Erythroblast (primary cell): ENCODE results near the gene IL16.

Experiments used
- GATA1 ChIP-seq: IDR thresholded peaks from 2 replicates; pipeline ENCODE4 v1.6.1; 2011; ENCODE audit warnings: low read depth, mild to moderate bottlenecking, control low read depth, low read length, moderate library complexity
- POLR2A ChIP-seq: IDR thresholded peaks from 2 replicates; pipeline ENCODE4 v1.6.1; 2011; ENCODE audit warnings: mild to moderate bottlenecking, low read length

- no peak for TF ChIP-seq POLR2A
- TF ChIP-seq GATA1 = no peak
Measured at GRCh38 chr15:81279621-81280485, 83.2 kb downstream of the IL16 start.
